ENCODE results near the gene HBZ. TPM values are rescaled to one million over a fixed set of nuclear protein-coding genes. Genes with fewer than 3 reads are reported as not detected.

The HBZ gene
- total RNA-seq, 6 experiments from 2014 or later, result not detected

- H3K36me3 Mint-ChIP-seq (ENCODE audit: low read depth), result peaks cover 10% of the 10 kb centered on the region
- H3K9me3 Mint-ChIP-seq, result no peaks in the 10 kb centered on the region
- H3K27me3 Mint-ChIP-seq (ENCODE audit: insufficient read depth), result peaks cover 8% of the 10 kb centered on the region
- no peak for DNase-seq
- H3K4me3 Mint-ChIP-seq, result no peak overlapping the region; the same call in 1 of the 2 replicates
- TF ChIP-seq CTCF (IDR thresholded peaks at IDR 0.05), result no peak
- no peak overlapping the region for H3K27ac Mint-ChIP-seq
- H3K4me1 Mint-ChIP-seq (ENCODE audit: low read depth), result peaks cover 15% of the 10 kb centered on the region; the same call in 1 of the 2 replicates
Observed at GRCh38 chr16:140175-140857, 12.1 kb upstream of the HBZ start.

DNA sequence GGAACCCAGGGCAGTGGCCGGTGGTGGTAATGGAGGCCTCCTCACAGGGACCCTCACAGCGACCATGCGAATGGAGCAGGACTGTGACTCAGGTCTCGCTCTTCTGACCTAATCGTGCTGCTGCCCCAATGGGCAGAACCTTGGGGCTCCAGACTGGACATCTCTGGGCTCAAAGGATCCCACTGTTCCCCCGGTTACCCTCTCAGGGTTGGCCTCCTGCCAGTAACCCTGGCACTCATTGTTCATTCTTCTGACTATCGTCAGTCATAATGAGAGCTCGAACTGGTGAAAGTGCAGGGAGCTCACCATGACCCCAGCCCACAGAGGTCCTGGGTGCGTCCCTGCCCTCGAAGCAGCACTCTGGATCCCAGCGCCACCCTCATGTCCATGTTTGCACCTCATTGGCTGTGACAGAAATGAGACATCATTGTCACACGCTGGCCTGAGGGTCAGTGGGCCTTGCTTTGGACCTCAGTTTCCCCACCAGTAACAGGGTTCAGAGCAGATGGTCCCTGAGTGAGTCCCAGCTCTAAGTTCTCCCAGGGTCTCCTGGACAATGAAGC is 10.0 kb upstream of the HBZ start:
- 0 out of 2 replicates have a peak, but pooled peaks cover 4% of the 10 kb centered on the region for H3K36me3 Mint-ChIP-seq (ENCODE audit: low read depth)
- H3K27me3 Mint-ChIP-seq (ENCODE audit: insufficient read depth), result peaks cover 13% of the 10 kb centered on the region

GRCh38 chr16:143047-143446 is 9.4 kb upstream of the HBZ start:
- DNase-seq, result no peak
- H3K36me3 Mint-ChIP-seq (ENCODE audit: low read depth), result 0 out of 2 replicates have a peak, but pooled peaks cover 4% of the 10 kb centered on the region

More for the DNA sequence above, 10.0 kb upstream of the HBZ start:
- peaks cover 9% of the 10 kb centered on the region; the same call in 1 of the 2 replicates for H3K4me1 Mint-ChIP-seq (ENCODE audit: low read depth)
- no peak for DNase-seq
- no peaks in the 10 kb centered on the region for H3K9me3 Mint-ChIP-seq
- H3K4me3 Mint-ChIP-seq, result no peak overlapping the region
- no peak overlapping the region for H3K27ac Mint-ChIP-seq
- no peak; the same call in 1 of the 2 replicates for TF ChIP-seq CTCF (IDR thresholded peaks at IDR 0.05)

DNA sequence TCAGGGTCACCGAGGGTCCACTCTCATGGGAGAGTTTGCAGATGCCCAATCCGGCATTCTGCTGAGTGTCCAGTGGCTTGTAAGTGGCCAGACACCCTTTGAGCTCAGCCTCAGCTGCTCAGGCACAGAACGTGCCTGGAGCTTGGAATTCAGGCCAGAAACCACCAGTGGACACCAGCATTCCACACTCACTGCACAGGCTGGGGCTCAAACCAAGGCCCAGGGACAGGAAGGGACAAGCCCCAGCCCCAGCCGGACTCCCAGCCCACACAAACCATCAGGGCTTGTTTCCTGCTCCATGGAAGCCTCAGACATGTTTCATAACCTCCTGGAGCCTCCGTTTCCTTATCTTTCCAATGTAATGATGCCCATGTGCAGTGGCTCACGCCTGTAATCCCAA is 9.0 kb upstream of the HBZ start:
- no peak for TF ChIP-seq CTCF (IDR thresholded peaks at IDR 0.05)
- Mint-ChIP-seq H3K4me1 (ENCODE audit: low read depth) (peaks cover 12% of the 10 kb centered on the region), H3K27me3 (ENCODE audit: insufficient read depth) (peaks cover 13% of the 10 kb centered on the region), H3K4me3 (no peak overlapping the region), H3K36me3 (ENCODE audit: low read depth) (0 out of 2 replicates have a peak, but pooled peaks cover 4% of the 10 kb centered on the region), H3K27ac (peak overlapping the region; percentile 40; the same call in 1 of the 2 replicates), H3K9me3 (no peaks in the 10 kb centered on the region)
- peak; percentile 7 for DNase-seq

More at GRCh38 chr16:143047-143446, 9.4 kb upstream of the HBZ start:
- Mint-ChIP-seq H3K27me3 (ENCODE audit: insufficient read depth) (peaks cover 13% of the 10 kb centered on the region), H3K4me3 (no peak overlapping the region), H3K4me1 (ENCODE audit: low read depth) (peaks cover 9% of the 10 kb centered on the region; the same call in 1 of the 2 replicates), H3K27ac (peak overlapping the region; percentile 40; the same call in 1 of the 2 replicates), H3K9me3 (no peaks in the 10 kb centered on the region)
- no peak for TF ChIP-seq CTCF (IDR thresholded peaks at IDR 0.05)

- Mint-ChIP-seq H3K9me3 (no peaks in the 10 kb centered on the region), H3K27me3 (ENCODE audit: insufficient read depth) (peaks cover 15% of the 10 kb centered on the region), H3K4me1 (ENCODE audit: low read depth) (peaks cover 25% of the 10 kb centered on the region), H3K27ac (no peak overlapping the region), H3K36me3 (ENCODE audit: low read depth) (no peaks in the 10 kb centered on the region), H3K4me3 (no peak overlapping the region)
- TF ChIP-seq CTCF (IDR thresholded peaks at IDR 0.05), result no peak
- DNase-seq, result no peak
Observed at GRCh38 chr16:144797-145252, 7.6 kb upstream of the HBZ start.

Data from HFFc6 (cell line).